Kidney (tissue), 14 donors: ENCODE results near the gene APOL2. TPM values are rescaled to one million over a fixed set of nuclear protein-coding genes. Genes with fewer than 3 reads are reported as not detected.

Experiments used
- DNase-seq, 5 donors: peaks; one replicate each; pipeline ENCODE4 v3.0.0-alpha.2; 2013 to 2020
- FAIRE-seq: peaks from 2 replicates; lab custom pipeline; 2012; peaks lifted over from hg19 to GRCh38; lab: Jason Lieb, UNC
- H3K27ac ChIP-seq, 2 donors: one replicate each; pipeline ENCODE4 v1.7.0; 2013; ENCODE audit warnings: low read depth in 2 of 2, low read length in 2 of 2, inconsistent platforms in 1 of 2
- H3K27me3 ChIP-seq: one replicate; pipeline ENCODE4 v1.7.1; 2013; ENCODE audit warnings: low read length, inconsistent platforms; ENCODE audit not compliant: control insufficient read depth, insufficient read depth
- H3K36me3 ChIP-seq, 3 donors: one replicate each; pipeline versions ENCODE4 v1.7.0 to v1.7.1; 2013; ENCODE audit warnings: low read length in 3 of 3, control low read depth in 1 of 3, inconsistent platforms in 1 of 3; ENCODE audit not compliant: insufficient read depth in 3 of 3, control insufficient read depth in 2 of 3
- H3K4me1 ChIP-seq, 3 donors: one replicate each; pipeline versions ENCODE4 v1.7.0 to v1.7.1; 2013; ENCODE audit warnings: low read length in 3 of 3, inconsistent platforms in 1 of 3, low read depth in 1 of 3; ENCODE audit not compliant: control insufficient read depth in 2 of 3, insufficient read depth in 2 of 3
- H3K4me3 ChIP-seq, 3 donors: one replicate each; pipeline versions ENCODE4 v1.7.0 to v1.8.1; 2013; ENCODE audit warnings: low read length in 3 of 3, control low read depth in 1 of 3, inconsistent platforms in 1 of 3
- H3K9ac ChIP-seq, 3 donors: one replicate each; pipeline versions ENCODE4 v1.7.0 to v1.7.1; 2013; ENCODE audit warnings: low read length in 3 of 3, control low read depth in 1 of 3, inconsistent platforms in 1 of 3
- H3K9me3 ChIP-seq, 3 donors: one replicate each; pipeline versions ENCODE4 v1.7.0 to v1.7.1; 2013; ENCODE audit warnings: low read length in 3 of 3, control low read depth in 1 of 3, inconsistent platforms in 1 of 3; ENCODE audit not compliant: control insufficient read depth in 2 of 3, insufficient read depth in 1 of 3
- intact Hi-C: fragments of 100-400 bp; cut with DNase I; formaldehyde crosslinking; loops from one replicate; pipeline ENCODE4 v1.11.1; 2022
- polyA plus RNA-seq: library from polyadenylated mRNA; stranded (reverse); fragments of 350-450 nt; fragmentation: Illumina TruSeq; extraction: RNeasy Lipid Tissue Mini Kit (QIAGEN cat#74804); gene quantifications from one replicate; pipeline ENCODE4 v1.2.3, GENCODE V29; 2014; ENCODE audit warnings: low read depth, low replicate concordance; ENCODE audit not compliant: insufficient read depth
- total RNA-seq: library from RNA; stranded (reverse); fragmentation: NEBNext Ultra II Directional; extraction: Animal tissue kit (Norgen Biotek cat#: 25700); gene quantifications from one replicate; pipeline ENCODE4 v1.2.1, GENCODE V29; 2021
- TF ChIP-seq, protein P1 (sequence below): IDR thresholded peaks from 3 replicates; pipeline ENCODE4 v1.5.1; 2012; ENCODE audit warnings: mild to moderate bottlenecking, moderate library complexity, borderline replicate concordance; ENCODE audit not compliant: insufficient read depth; ENCODE audit errors: extremely low read depth
- donor health status: control.
- donor health status: control.
- donor health status: control.
- donor health status: control.
- donor health status: control.
- donor health status: DM: yes; HTN: yes; CAD: no.
- donor health status: Normal renal cell carcinoma (clear cell type).

Gene APOL2
- total and polyA plus RNA-seq, 2 donors from 2014 or later: 34.8 to 48.8 TPM

DNA sequence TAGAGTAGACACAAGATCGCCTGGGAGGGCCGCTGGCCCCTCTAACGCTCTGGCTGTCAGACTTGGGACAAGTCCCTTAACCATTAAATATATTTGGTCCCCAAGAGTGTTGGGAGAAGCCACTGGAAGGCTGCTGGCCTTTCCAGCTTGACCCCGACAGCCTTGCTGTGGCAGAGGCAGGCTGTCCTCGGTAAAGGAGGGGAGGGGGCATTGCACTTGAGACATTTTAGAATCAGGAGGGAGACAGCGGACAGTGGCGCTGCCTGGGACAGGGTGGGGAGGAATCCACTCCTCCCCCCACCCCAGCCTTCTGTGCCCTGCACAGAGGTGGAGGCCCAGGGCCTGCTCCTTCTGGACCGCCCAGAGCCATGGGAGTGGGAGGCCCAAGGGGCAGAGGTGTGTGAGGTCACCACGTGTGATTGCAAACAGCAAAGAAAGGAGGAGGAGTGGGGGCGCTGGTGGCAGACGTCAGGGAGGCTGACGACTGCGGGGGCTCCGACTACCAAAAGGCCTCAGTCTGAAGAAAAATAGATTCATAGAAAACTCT, 42.5 kb upstream of the APOL2 start:
- intact Hi-C loops: no loop called here
- no peaks in the 10 kb centered on the region for H3K9me3 ChIP-seq
- FAIRE-seq: no peak
- no peak overlapping the region for H3K9ac ChIP-seq
- H3K27me3 ChIP-seq: no peaks in the 10 kb centered on the region
- no peak overlapping the region for H3K27ac ChIP-seq
- TF ChIP-seq, protein P1, sequence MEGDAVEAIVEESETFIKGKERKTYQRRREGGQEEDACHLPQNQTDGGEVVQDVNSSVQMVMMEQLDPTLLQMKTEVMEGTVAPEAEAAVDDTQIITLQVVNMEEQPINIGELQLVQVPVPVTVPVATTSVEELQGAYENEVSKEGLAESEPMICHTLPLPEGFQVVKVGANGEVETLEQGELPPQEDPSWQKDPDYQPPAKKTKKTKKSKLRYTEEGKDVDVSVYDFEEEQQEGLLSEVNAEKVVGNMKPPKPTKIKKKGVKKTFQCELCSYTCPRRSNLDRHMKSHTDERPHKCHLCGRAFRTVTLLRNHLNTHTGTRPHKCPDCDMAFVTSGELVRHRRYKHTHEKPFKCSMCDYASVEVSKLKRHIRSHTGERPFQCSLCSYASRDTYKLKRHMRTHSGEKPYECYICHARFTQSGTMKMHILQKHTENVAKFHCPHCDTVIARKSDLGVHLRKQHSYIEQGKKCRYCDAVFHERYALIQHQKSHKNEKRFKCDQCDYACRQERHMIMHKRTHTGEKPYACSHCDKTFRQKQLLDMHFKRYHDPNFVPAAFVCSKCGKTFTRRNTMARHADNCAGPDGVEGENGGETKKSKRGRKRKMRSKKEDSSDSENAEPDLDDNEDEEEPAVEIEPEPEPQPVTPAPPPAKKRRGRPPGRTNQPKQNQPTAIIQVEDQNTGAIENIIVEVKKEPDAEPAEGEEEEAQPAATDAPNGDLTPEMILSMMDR: no peak
- peak in 2 of 5 donors; percentile 23 to 34 for DNase-seq
- no peak overlapping the region for H3K4me3 ChIP-seq
- H3K4me1 ChIP-seq: peaks cover 0 to 5% (median 0%) of the 10 kb centered on the region in 3 donors
- H3K36me3 ChIP-seq: peaks cover 2 to 45% (median 37%) of the 10 kb centered on the region in 3 donors

DNA sequence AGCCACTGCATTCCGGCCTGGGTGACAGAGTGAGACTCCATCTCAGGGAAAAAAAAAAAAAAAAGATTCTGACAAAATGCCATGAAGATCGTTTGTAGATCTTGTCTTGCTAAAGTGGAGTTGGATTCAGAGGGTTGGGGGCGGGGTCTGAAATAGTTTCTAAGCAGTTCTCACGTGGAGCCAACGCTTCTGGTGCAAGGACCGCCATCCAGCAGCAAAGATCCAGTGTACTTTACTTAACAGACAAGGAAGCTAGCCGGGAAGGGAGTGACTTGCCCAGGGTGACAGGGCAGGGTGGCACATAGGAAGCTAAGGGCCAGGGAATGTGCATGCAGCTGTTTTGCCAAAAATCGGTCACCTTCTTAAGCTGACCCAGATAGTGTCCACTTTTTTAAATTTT, 41.1 kb upstream of the APOL2 start:
- Histone ChIP-seq H3K27ac (no peak overlapping the region), H3K9me3 (no peaks in the 10 kb centered on the region), H3K9ac (no peak overlapping the region), H3K36me3 (peaks cover 0 to 30% (median 26%) of the 10 kb centered on the region in 3 donors), H3K4me1 (peaks cover 0 to 5% (median 0%) of the 10 kb centered on the region in 3 donors), H3K27me3 (no peaks in the 10 kb centered on the region), H3K4me3 (no peak overlapping the region)
- FAIRE-seq (no peak), DNase-seq (no peak)
- TF ChIP-seq, protein P1: no peak
- intact Hi-C loops: no loop called here

DNA sequence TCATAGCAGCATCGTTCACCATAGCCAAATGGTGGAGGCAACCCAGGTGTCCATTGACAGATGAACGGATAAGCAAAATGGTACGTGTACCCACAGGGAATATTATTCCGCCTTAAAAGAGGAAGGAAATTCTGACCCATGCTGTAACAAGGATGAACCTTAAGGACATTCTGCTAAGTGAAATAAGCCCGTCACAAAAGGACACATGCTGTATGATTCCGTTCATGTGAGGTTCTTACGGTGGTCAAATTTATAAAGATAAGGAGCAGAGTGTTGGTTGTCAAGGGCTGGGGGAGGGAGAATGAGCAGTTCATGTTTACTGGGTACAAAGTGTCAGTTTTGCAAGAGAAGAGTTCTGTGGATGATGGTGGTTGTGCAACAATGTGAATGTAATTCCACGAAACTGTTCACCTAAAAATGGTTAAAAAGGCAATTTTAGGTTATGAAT, 39.9 kb upstream of the APOL2 start:
- no peak overlapping the region for H3K27ac ChIP-seq

More for the DNA sequence above, 39.9 kb upstream of the APOL2 start:
- DNase-seq: no peak
- intact Hi-C loops: no loop called here
- Histone ChIP-seq H3K9me3 (no peaks in the 10 kb centered on the region), H3K27me3 (no peaks in the 10 kb centered on the region), H3K4me1 (peaks cover 0 to 5% (median 0%) of the 10 kb centered on the region in 3 donors), H3K36me3 (peaks cover 0 to 19% (median 14%) of the 10 kb centered on the region in 3 donors), H3K4me3 (no peak overlapping the region), H3K9ac (no peak overlapping the region)
- FAIRE-seq: no peak
- TF ChIP-seq, protein P1: no peak
